Mammary epithelial cell (primary cell): ENCODE data around the gene TBL1X.

ENCODE experiments used
- CTCF ChIP-seq, 2 donors: IDR thresholded peaks in 1 of 2; conservative IDR thresholded peaks in 1 of 2; 2 replicates each; pipeline ENCODE4 v1.5.1; 2011 to 2012; ENCODE audit warnings: inconsistent platforms in 2 of 2, low read length in 2 of 2, mild to moderate bottlenecking in 2 of 2, control low read depth in 1 of 2, low read depth in 1 of 2; ENCODE audit not compliant: insufficient read depth in 1 of 2; ENCODE audit errors: extremely low read depth in 1 of 2
- EZH2 ChIP-seq: IDR thresholded peaks from 2 replicates; pipeline ENCODE4 v1.6.1; 2012; ENCODE audit warnings: low read length, inconsistent platforms, borderline replicate concordance

- TF ChIP-seq CTCF (conservative IDR thresholded peaks at IDR 0.05 in 1 of 2, IDR thresholded peaks at IDR 0.05 in 1 of 2; ENCODE audit: extremely low read depth in 1 of 2, insufficient read depth in 1 of 2, low read depth in 1 of 2, low read length in 2 of 2): no peak
- no peak for TF ChIP-seq EZH2
Measured at GRCh38 chrX:9707306-9708033, 242.6 kb downstream of the TBL1X start.
